Cardiac septum (tissue), 1 donor: ENCODE measurements around the gene SLC26A8. TPM values are rescaled to one million over a fixed set of nuclear protein-coding genes. Genes with fewer than 3 reads are reported as not detected.
"Not testable (repeated sequence)": the region's sequence is repeated elsewhere in the genome, so short reads cannot be mapped to it uniquely, and the experiment has no call there.

Experiments
- DNase-seq: peaks from one replicate; pipeline ENCODE4 v3.0.0-alpha.2; 2020; ENCODE audit warnings: low spot score
- intact Hi-C: fragments of 100-400 bp; cut with DNase I; formaldehyde crosslinking; loops from one replicate; pipeline ENCODE4 v1.14.0; 2022
- total RNA-seq: library from RNA; stranded (reverse); fragmentation: NEBNext Ultra II Directional; extraction: Animal tissue kit (Norgen Biotek cat#: 25700); gene quantifications from one replicate; pipeline ENCODE4 v1.2.1, GENCODE V29; 2021
- donor health status: DM: no; HTN: no; CAD: no.

The SLC26A8 gene
- total RNA-seq, 1 donor from 2014 or later: 0.13 TPM

DNA sequence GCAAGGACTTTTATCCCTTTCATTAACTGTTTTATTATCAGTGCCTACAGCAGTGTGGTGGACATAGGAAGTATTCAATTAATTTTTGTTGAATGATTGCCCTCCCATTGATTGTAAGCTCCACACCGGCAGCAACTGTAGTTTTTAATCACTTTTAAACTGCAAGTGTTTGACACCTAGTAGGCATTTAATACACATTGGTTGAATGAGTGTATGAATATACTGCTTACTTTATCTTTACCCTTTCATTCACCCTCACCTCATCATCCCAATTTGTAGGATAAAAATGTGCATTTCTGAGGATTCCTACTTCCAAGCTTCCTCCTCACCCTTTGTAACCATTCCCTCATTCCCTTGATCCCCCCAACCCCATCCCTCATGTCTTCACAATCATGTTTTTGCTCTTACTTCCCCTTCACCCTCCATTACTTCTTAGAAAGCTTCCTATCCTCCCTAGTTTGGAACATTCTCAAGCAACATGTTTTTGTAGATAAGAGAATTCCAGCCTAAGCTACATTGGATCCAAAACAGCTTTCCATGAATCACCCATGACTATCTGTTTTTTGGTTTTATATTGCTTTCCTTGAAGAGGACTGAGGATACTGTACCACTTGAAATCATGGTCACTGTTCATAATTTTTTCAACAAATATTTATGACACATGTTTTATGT lies 955 bp upstream of the SLC26A8 start:
- DNase-seq: no peak
- intact Hi-C loops: loop anchor here (5.0 to 10.0 kb wide), 2 partner anchors 172 to 329 kb away; partner anchors contain the start of gene BRPF3

DNA sequence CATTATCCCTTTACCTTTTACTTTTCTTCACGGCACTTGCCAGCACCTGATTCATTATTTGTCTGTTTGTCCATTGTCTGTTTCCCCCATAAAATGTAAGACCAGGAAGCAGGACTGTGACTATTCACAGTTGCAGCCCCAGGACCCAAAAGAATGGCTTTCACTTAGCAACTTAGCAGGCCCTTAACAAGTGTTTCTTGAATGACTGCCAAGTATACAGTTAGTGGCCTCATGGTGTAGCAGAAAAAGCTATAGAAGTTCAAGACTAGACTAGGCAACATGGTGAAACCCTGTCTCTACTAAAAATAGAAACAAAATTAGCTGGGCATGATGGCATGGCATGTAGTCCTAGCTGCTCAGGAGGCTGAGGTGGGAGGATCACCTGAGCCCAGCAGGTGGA lies 4.3 kb downstream of the SLC26A8 start:
- intact Hi-C loops: loop anchor here (10.0 kb wide), 1 partner anchor 335 kb away; no protein-coding TSS in a partner anchor

DNA sequence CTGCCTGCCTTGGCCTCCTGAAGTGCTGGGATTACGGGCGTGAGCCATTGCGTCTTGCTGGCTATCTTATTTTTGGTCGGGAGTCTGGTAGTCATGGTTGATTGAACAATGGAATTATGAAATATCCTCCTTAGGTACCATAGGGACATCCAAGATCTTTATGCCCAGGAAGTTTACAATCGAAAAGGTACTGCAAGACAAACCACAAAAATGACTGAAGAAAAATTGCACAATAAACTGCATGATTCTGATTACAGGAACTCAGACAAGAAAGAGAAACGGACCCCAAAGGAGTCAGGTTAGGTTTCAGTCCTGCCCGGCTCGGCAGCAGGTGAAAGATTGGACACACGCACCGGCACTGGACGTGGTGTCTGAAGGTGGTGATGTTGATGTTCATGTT lies 5.3 kb downstream of the SLC26A8 start:
- no peak for DNase-seq
- intact Hi-C loops: no loop called here

More for the DNA sequence above, 4.3 kb downstream of the SLC26A8 start:
- no peak for DNase-seq

DNA sequence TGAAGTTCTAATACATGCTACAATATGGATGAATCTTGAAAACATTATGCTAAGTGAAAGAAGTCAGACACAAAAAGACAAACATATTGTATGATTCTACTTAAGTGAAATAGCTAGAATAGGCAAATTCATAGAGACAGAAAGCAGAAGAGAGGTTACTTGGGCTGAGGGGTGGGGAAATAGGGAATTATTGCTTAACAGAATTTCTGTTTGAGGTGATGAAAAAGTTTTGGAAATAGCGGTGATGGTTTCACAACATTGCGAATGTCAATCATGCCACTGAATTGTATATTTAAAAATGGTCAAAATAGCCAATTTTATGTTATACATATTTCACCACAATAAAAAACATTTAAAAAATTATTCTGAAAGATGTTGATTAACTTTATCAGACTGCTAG lies 6.1 kb downstream of the SLC26A8 start:
- intact Hi-C loops: no loop called here
- DNase-seq: no peak

DNA sequence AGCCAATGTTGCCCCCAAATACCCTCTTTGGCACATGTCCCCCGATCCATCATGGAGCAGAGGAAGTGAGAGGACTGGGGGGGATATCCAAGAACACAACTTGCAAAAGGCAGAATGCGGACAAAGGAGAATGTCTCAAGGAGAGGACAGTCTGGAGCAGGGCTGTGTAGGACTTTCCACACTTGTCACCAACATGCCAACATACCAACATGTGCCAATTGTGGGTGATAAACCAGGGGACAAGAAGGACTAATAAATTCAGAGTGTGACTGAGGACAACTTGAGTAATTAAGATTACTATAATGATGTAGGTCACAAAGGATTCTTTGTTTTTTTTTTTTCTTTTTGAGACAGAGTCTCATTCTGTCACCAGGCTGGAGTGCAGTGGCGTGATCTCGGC lies 8.8 kb downstream of the SLC26A8 start:
- intact Hi-C loops: no loop called here

DNA sequence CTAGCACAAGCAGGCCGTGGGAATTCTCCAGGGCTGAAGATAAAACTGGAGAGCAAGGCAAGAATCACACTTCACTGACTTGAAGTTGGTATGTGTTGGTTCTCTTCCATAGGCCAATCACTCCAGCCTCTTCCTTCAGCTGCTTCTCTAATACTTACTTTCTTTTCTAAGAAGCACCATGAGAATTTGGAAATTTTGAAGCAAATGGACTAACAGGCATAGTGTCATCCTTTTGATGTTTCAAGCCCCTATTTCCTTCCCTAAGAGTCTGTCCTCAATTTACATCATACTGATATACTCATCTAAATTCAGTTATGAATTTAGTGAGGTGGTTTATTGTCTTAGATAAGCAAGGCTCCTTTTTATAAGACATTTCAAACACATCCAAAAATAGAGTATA lies 24.0 kb downstream of the SLC26A8 start:
- DNase-seq: no peak
- intact Hi-C loops: no loop called here

More for the DNA sequence above, 8.8 kb downstream of the SLC26A8 start:
- no peak for DNase-seq

DNA sequence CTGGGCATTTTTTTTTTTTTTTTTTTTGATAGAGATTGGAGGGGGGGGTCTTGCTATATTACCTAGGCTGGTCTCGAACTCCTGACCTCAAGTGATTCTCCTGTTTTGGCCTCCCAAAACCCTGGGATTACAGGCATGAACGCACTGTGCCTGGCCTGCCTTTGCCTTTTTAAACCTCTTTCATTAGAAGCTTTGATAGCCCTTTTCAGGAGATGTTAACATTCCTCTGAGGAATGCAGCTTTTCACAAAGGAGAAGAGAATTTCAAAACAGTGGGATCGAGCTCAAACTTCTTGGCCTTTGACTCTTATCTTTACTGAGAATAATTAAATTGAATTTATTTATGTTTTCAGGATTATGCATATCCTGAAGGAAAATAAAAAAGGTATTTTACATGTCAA lies 31.3 kb downstream of the SLC26A8 start:
- intact Hi-C loops: no loop called here
- DNase-seq: no peak

DNA sequence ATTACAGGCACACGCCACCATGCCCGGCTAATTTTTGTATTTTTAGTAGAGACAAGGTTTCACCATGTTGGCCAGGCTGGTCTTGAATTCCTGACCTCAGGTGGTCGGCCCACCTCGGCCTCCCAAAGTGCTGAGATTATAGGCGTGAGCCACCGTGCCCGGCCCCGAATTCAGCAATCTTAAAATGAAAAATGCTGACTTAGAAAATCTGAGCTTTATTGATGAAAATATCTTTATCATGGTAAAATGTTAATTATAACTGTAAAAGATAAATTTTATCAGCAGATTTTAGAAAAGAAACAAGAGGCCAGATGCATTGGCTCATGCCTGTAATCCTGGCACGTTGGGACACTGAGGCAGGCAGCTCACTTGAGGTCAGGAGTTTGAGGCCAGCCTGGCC lies 36.4 kb downstream of the SLC26A8 start:
- DNase-seq: not testable (repeated sequence)

DNA sequence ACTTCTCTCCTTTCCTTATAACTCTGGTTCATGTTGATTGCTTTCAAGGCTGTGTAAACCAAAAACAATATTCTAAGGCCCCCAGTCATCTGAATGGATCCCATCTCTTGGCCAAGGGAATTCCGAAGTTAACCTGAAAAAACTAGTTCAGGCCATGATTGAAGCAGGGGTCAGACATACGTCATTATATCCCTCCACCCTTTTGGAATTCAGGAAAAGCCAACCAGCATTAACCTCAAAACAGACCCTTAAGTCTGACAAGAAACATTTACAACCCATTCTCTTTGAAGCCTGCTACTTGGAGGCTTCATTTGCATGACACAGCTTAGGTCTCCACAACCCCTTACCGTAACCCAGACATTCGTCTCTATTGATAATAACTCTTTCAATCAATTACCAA lies 39.7 kb downstream of the SLC26A8 start:
- no peak for DNase-seq
- intact Hi-C loops: no loop called here

More for the DNA sequence above, 36.4 kb downstream of the SLC26A8 start:
- intact Hi-C loops: not testable (repeated sequence)

DNA sequence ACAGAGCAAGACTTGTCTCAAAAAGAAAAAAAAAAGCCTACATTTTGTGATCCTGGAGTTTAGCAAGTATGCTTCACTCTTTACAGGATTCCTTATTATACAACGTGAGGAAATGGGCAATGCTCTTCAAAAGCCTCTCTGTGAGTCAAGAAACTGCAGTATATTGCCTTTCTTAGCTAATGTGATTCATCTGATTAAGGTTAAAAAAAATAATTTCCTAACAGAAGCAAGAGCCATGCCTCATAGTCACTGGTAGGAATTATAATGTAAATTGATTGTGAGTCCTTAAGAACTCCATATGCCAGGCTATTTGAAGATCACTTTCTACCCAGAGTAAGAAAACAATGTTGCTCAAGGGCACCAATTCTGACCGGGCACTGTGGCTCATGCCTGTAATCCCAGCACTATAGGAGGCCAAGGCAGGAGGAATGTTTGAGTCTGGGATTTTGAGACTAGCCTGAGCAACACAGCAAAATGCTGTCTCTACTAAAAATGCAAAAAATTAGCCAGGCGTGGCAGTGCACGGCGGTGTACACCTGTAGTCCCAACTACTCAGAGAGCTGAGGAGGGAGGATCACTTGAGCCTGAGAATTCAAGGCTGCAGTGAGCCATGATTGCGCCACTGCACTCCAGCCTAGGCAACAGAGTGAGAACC lies 43.3 kb downstream of the SLC26A8 start:
- no peak for DNase-seq
- intact Hi-C loops: no loop called here

DNA sequence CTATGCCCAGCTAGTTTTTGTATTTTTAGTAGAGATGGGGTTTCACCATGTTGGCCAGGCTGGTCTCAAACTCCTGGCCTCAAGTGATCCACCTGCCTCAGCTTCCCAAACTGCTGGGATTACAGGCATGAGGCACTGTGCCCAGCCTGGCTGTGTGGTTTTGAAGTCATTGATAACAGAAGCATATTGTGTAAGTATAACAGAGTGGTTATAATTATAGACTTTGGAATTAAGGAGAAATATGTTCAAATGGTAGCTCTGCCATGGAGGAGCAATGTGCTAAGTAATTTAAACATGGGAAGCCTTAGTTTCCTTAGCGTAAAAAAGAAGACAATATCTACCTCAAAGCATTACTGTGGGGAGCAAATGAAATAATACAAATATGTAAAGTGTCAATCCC lies 44.3 kb downstream of the SLC26A8 start:
- intact Hi-C loops, DNase-seq: not testable (repeated sequence)

DNA sequence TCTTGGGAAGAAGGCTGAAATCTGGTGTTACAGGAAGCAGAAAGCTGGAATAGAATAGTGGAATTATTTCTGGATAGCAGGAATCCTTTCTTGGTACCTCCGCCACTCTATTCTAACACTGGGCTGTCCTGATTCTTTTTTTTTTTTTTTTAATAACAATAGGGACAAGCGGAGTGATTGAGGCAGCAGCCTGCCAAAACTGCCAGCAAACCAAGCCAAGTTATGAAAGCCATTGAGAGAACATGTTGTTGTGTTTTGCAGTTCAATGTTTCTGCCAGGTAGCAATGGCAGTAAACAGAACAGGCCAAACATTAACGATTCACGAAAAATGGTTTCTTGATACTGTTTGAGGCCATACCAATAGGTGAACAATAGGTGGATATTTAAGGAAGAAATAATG lies 47.1 kb downstream of the SLC26A8 start:
- no peak for DNase-seq
- intact Hi-C loops: no loop called here

DNA sequence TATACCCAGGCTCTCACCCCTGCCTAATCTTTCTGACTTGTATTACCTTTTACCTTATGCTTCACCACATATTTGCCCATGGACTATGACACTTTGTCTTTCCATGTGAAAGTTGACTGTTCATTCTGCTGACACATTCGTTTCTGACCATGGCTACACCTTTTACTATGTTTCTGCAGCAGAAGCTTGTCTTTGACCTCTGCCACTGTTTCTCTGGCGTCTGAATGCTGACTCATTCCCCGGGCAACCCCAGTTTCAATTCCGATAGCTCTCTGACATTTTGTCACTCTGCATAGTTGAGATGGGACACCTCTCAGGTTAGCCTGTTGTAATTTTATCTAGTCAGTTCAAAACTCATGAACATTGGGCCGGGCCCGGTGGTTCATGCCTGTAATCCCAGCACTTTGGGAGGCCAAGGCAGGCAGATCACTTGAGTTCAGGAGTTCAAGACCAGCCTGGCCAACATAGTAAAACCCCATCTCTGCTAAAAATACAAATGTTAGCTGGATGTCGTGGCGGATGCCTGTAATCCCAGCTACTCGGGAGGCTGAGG lies 50.7 kb downstream of the SLC26A8 start:
- DNase-seq: no peak
- intact Hi-C loops: no loop called here

DNA sequence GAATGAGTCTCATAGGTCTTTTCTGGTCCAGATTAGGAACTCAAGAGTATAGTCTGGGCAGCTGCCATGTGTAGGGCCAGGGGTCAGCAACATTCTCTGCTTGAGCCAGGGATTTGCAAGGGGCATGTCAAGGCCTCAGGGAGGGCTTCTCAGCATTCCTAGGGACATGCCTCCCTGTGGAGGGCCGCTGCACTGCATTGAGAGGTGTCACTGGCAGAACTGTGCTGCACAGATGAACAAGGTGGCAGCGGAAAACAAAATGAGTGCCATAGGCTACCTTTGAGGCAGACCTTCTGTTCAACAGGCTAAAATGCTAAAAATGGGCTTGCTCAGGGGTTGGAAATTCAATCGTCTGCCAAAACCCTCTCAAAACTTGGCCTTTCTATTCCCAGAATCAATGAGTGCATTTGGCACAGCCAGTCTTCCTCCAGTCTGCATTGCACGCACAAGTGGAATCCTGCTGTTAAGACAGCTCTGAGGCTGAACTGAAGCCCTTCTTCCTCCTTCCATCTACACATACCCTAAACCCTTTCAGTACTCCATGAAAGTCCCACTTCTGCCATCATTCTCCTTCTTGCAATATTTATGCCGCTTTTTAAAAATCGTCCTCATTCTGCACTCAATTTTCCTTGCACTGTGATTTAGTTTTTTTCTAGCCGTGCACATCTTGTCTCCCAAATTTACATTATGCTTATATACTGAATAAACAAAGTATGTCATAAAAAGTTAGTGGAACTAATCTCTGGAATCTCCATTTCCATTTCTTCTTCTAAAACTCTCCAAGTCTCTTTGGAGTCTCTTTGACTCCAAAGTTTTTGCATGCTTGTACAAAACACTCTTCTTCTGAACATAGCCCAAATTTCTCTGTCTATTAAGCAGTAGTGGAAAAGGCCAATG lies 51.7 kb downstream of the SLC26A8 start:
- intact Hi-C loops: no loop called here
- no peak for DNase-seq

DNA sequence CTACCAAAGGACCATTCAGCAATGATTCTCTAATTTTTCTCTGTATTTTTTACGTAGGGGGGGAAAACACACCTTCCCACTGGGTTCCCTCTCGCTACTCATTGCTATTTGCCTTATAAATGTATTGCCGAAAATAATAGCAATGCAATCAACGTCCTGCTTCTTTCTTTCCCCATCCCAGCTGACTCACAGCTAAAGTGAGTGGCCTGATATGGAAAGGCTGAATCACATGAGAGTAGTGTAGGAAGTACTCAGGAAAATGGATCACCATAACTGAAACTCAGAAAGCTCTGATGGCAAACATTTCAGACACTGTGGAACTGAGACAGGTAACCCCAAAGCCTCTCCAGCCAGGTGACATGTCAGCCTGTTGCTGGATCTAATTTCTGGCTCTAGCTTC lies 54.3 kb downstream of the SLC26A8 start:
- no peak for DNase-seq
- intact Hi-C loops: no loop called here

DNA sequence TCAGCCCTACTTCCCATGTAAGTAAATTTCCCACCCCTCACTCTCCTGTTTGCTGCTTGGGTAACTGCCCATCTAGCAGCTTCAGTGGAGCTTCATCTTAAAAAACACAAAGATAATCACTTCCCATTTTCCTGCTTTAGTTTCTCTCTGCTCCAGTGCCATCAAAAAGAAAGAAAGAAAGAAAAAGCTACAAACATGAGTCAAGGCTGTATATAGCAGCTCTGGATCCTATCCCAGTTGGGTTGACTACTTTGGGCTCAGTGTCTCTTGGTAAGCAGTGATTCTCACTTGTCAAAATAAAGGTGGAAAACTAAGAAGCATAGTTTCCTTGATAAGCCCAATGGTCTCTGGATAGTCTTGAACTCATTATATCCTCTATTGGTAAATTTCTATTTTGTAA lies 54.8 kb downstream of the SLC26A8 start:
- intact Hi-C loops: no loop called here
- no peak for DNase-seq

DNA sequence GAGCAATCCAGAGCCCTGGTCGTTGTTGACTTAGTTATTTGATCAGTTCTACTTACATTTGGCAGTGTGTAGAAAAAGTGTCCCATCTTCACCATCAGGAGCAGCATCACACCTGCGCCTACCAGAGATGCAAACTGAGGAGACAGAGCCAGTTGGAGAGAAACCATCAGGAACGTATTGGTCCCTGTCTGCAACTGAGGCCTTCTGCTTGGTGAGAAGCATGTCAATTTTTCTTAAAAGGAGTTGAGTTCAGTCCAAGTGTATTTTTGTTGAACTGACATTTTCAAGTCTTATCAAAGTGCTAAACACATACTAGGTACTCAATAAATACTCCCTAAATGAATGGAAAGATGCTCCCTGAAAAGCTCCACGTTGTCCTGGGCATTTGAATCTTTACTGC lies 55.6 kb downstream of the SLC26A8 start:
- DNase-seq: no peak
- intact Hi-C loops: no loop called here

DNA sequence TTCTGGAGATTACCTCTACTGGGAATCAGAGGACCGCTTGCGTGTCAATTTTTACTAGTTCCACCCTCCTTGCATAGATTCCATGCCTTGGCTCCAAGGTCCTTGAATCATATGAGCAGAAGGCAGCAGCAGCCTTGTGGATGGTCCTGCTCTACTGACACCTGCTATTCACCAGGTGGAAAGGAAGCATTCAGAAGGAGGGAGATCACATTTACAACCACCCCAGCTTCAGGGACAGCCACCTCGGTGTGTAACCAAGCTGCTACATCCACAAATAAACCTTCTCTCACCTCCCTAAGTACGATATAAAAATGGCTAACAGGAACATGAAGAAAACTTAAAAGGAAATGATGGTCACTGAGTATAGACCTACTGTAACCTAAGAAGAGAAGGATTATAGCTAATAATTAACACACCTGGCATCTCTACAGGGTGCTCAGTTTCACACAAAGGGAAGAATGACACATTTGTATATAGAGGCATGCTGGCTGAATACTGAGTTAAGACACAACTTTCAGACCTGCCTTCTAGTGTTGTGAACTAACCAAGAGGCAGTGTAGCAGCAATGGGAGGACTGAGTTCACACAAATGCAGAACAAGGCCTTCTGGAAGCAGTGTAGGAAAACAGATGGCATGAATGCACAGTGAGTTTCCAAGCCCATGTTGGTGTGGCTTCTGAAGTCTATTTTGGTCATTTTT lies 57.2 kb downstream of the SLC26A8 start:
- DNase-seq: no peak
- intact Hi-C loops: no loop called here

DNA sequence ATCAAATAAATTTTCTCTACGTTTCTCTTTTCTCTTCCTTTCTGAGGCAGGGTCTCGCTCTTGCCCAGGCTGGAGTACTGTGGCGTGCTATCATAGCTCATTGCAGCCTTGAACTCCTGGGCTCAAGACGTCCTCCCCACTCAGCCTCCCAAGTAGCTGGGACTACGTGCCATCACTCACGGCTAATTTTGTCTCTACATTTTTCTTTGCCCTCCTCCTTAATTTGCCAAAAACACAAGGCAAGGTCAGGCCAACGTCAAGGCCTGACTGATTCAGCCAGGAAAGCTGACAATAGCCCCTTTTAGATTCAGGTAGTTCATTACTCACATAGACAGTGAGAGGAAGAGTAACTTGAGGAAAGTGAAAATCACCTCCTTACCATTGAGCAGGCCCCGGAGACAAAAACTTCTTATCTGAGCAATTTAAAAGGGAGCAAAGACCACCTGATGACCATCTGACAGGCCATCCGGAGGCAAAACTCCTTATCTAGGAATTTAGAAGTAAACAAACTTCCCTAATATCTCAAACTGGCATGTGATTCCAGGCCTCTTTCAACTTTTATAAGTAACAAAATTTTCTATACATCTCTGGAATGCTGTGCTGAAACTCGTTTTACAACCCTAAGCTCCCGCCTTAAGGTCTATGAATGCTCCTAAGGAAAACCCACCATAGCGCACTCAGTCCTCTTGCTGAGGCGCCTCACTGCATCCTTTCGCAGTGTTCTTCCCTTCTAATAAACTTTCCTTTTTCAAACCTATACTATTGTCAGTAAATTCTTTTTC lies 61.5 kb downstream of the SLC26A8 start:
- no peak for DNase-seq
- intact Hi-C loops: no loop called here
